Spleen (tissue), 7 donors: Measurements from ENCODE around the gene RERE.
A peak's percentile ranks its signal among the peaks of the same experiment; 100 is the strongest.

Experiments used
- CTCF ChIP-seq, 11 experiments: fragments of 200-600 bp in 7 of 11; fragments of 450-650 bp in 4 of 11; sonication (generic) in 4 of 11; IDR thresholded peaks in 8 of 11; conservative IDR thresholded peaks in 3 of 11; 1 replicate in 7 of 11; 2 replicates in 4 of 11; pipeline versions ENCODE4 v1.4.0 to v1.8.0; 2016 to 2021; ENCODE audit warnings: antibody characterized with exemption in 11 of 11, inconsistent platforms in 4 of 11, mild to moderate bottlenecking in 1 of 11
- POLR2AphosphoS5 ChIP-seq, 3 donors: sonication (generic); formaldehyde crosslinking; IDR thresholded peaks; one replicate each; pipeline ENCODE4 v1.5.1; 2017; ENCODE audit warnings: antibody characterized with exemption in 3 of 3
- donor health status: DM: no; HTN: no; CAD: no; lungs with moderate emphysema.
- donor health status: DM: no; HTN: no; CAD: no.
- donor health status: DM: no; HTN: no; CAD: no.

GRCh38 chr1:8858112-8858668 is 40.8 kb upstream of the RERE start:
- TF ChIP-seq POLR2AphosphoS5 (IDR thresholded peaks at IDR 0.05) (peak in 1 of 3 donors; percentile 53), CTCF (IDR thresholded peaks at IDR 0.05 in 8 of 11, conservative IDR thresholded peaks at IDR 0.05 in 3 of 11) (no peak)
